Stimulated activated CD4-positive, alpha-beta T cell treated with anti-CD3 and anti-CD28 coated beads, Interleukin-12 subunit alpha, Interleukin-12 subunit beta, amount 100 ng/mL, for 24 hours (primary cell): ENCODE data around the gene TAF1.
"Not testable (repeated sequence)": the region's sequence is repeated elsewhere in the genome, so short reads cannot be mapped to it uniquely, and the experiment has no call there.

ENCODE experiments used
- DNase-seq, 2 experiments: peaks; one replicate each; pipeline ENCODE4 v3.0.0-alpha.2; 2020; ENCODE audit warnings: low read depth in 2 of 2

TAF1 gene

GRCh38 chrX:71420686-71421085 is 54.5 kb downstream of the TAF1 start:
- DNase-seq = no peak

- no peak for DNase-seq
Measured at GRCh38 chrX:71432733-71433132, 66.6 kb downstream of the TAF1 start.

- no peak for DNase-seq
Measured at GRCh38 chrX:71438750-71439149, 72.6 kb downstream of the TAF1 start.

- no peak for DNase-seq
Measured at GRCh38 chrX:71439420-71439819, 73.3 kb downstream of the TAF1 start.

GRCh38 chrX:71439896-71440295 is 73.7 kb downstream of the TAF1 start:
- DNase-seq = no peak

- DNase-seq = no peak
Measured at GRCh38 chrX:71440401-71440800, 74.2 kb downstream of the TAF1 start.

- DNase-seq = not testable (repeated sequence)
Measured at GRCh38 chrX:71441809-71442208, 75.7 kb downstream of the TAF1 start.

- no peak for DNase-seq
Measured at GRCh38 chrX:71450433-71451106, 84.4 kb downstream of the TAF1 start.

GRCh38 chrX:71451518-71451917 is 85.4 kb downstream of the TAF1 start:
- not testable (repeated sequence) for DNase-seq

GRCh38 chrX:71453056-71453455 is 86.9 kb downstream of the TAF1 start:
- no peak for DNase-seq

- DNase-seq = no peak
Measured at GRCh38 chrX:71454222-71454621, 88.1 kb downstream of the TAF1 start.

GRCh38 chrX:71458866-71459265 is 92.7 kb downstream of the TAF1 start:
- no peak for DNase-seq

- no peak for DNase-seq
Measured at GRCh38 chrX:71464968-71465367, 98.8 kb downstream of the TAF1 start.

- DNase-seq = no peak
Measured at GRCh38 chrX:71466979-71467523, 100.9 kb downstream of the TAF1 start.

- no peak for DNase-seq
Measured at GRCh38 chrX:71475785-71476540, 109.8 kb downstream of the TAF1 start.

GRCh38 chrX:71482228-71482958 is 116.2 kb downstream of the TAF1 start:
- DNase-seq = no peak

GRCh38 chrX:71487814-71488213 is 121.7 kb downstream of the TAF1 start:
- no peak for DNase-seq

- no peak for DNase-seq
Measured at GRCh38 chrX:71489540-71489939, 123.4 kb downstream of the TAF1 start.

GRCh38 chrX:71492231-71493065 is 126.3 kb downstream of the TAF1 start:
- peak; percentile 10 to 40 for DNase-seq

GRCh38 chrX:71493111-71493613 is 127.0 kb downstream of the TAF1 start:
- DNase-seq = peak in 1 of 2 experiments; percentile 0

GRCh38 chrX:71495979-71496378 is 129.8 kb downstream of the TAF1 start:
- not testable (repeated sequence) for DNase-seq
